ENCODE measurements around the gene DNAJB6. TPM values are rescaled to one million over a fixed set of nuclear protein-coding genes. Genes with fewer than 3 reads are reported as not detected.

The DNAJB6 gene
- total RNA-seq, 1 experiment from 2014 or later, result 137 TPM

- DNase-seq, result peak; percentile 72
- peak; percentile 92 for TF ChIP-seq CTCF (IDR thresholded peaks at IDR 0.05; ENCODE audit: unreplicated experiment)
- no TSS peak for BruUV-seq (replicated peaks)
- Mint-ChIP-seq H3K36me3 (ENCODE audit: insufficient read depth, unreplicated experiment) (peaks cover 51% of the 10 kb centered on the region), H3K27ac (ENCODE audit: unreplicated experiment) (no peak overlapping the region), H3K4me3 (ENCODE audit: low read depth, unreplicated experiment) (no peak overlapping the region), H3K4me1 (ENCODE audit: low read depth, unreplicated experiment) (peaks cover 13% of the 10 kb centered on the region), H3K27me3 (ENCODE audit: unreplicated experiment) (no peaks in the 10 kb centered on the region), H3K9me3 (ENCODE audit: low read depth, unreplicated experiment) (no peaks in the 10 kb centered on the region)
- intact Hi-C loops (cut with micrococcal nuclease; ENCODE audit: unreplicated experiment), result no loop called here
- CTCF ChIA-PET, result interaction anchor here (0.5 to 0.7 kb wide), 2 partner anchors 598 to 1652 kb away, joined by 4 to 5 read pairs; no protein-coding TSS in a partner anchor
Observed at GRCh38 chr7:157386979-157387800, 50.4 kb downstream of the DNAJB6 start.

GRCh38 chr7:157388301-157388700, 51.5 kb downstream of the DNAJB6 start:
- BruUV-seq (replicated peaks), result no TSS peak
- no peak for DNase-seq
- Mint-ChIP-seq H3K9me3 (ENCODE audit: low read depth, unreplicated experiment) (no peaks in the 10 kb centered on the region), H3K4me3 (ENCODE audit: low read depth, unreplicated experiment) (no peak overlapping the region), H3K4me1 (ENCODE audit: low read depth, unreplicated experiment) (peaks cover 7% of the 10 kb centered on the region), H3K27ac (ENCODE audit: unreplicated experiment) (no peak overlapping the region), H3K27me3 (ENCODE audit: unreplicated experiment) (no peaks in the 10 kb centered on the region), H3K36me3 (ENCODE audit: insufficient read depth, unreplicated experiment) (peaks cover 52% of the 10 kb centered on the region)
- no peak for TF ChIP-seq CTCF (IDR thresholded peaks at IDR 0.05; ENCODE audit: unreplicated experiment)
- intact Hi-C loops (cut with micrococcal nuclease; ENCODE audit: unreplicated experiment), result no loop called here
- CTCF ChIA-PET, result no interaction called here

- Mint-ChIP-seq H3K4me1 (ENCODE audit: low read depth, unreplicated experiment) (no peaks in the 10 kb centered on the region), H3K27me3 (ENCODE audit: unreplicated experiment) (no peaks in the 10 kb centered on the region), H3K36me3 (ENCODE audit: insufficient read depth, unreplicated experiment) (peaks cover 55% of the 10 kb centered on the region), H3K27ac (ENCODE audit: unreplicated experiment) (no peak overlapping the region), H3K9me3 (ENCODE audit: low read depth, unreplicated experiment) (no peaks in the 10 kb centered on the region), H3K4me3 (ENCODE audit: low read depth, unreplicated experiment) (no peak overlapping the region)
- BruUV-seq (replicated peaks), result no TSS peak
- no peak for DNase-seq
- no peak for TF ChIP-seq CTCF (IDR thresholded peaks at IDR 0.05; ENCODE audit: unreplicated experiment)
- CTCF ChIA-PET, result no interaction called here
- intact Hi-C loops (cut with micrococcal nuclease; ENCODE audit: unreplicated experiment), result no loop called here
Observed at GRCh38 chr7:157389951-157390730, 53.3 kb downstream of the DNAJB6 start.

GRCh38 chr7:157391036-157391710, 54.4 kb downstream of the DNAJB6 start:
- TF ChIP-seq CTCF (IDR thresholded peaks at IDR 0.05; ENCODE audit: unreplicated experiment), result no peak
- intact Hi-C loops (cut with micrococcal nuclease; ENCODE audit: unreplicated experiment), result no loop called here
- peaks cover 53% of the 10 kb centered on the region for H3K36me3 Mint-ChIP-seq (ENCODE audit: insufficient read depth, unreplicated experiment)
- H3K27ac Mint-ChIP-seq (ENCODE audit: unreplicated experiment), result no peak overlapping the region
- H3K4me3 Mint-ChIP-seq (ENCODE audit: low read depth, unreplicated experiment), result no peak overlapping the region
- H3K4me1 Mint-ChIP-seq (ENCODE audit: low read depth, unreplicated experiment), result no peaks in the 10 kb centered on the region
- no TSS peak for BruUV-seq (replicated peaks)
- H3K27me3 Mint-ChIP-seq (ENCODE audit: unreplicated experiment), result no peaks in the 10 kb centered on the region
- no peaks in the 10 kb centered on the region for H3K9me3 Mint-ChIP-seq (ENCODE audit: low read depth, unreplicated experiment)
- no peak for DNase-seq
- CTCF ChIA-PET, result no interaction called here

Data from Calu3 (cell line).